Fibroblast of mammary gland (primary cell): ENCODE measurements around the gene NDC80.
A peak's percentile ranks its signal among the peaks of the same experiment; 100 is the strongest.

Experiments
- DNase-seq: peaks from one replicate; pipeline ENCODE4 v3.0.0-alpha.2; 2010; ENCODE audit warnings: low read depth
- H3K4me3 ChIP-seq: 2 replicates; pipeline ENCODE4 v1.5.1; 2011; ENCODE audit warnings: low read depth, mild to moderate bottlenecking, low read length, moderate library complexity; ENCODE audit not compliant: control insufficient read depth
- TF ChIP-seq, protein P1 (sequence below): conservative IDR thresholded peaks from 2 replicates; pipeline ENCODE4 v1.5.1; 2011; ENCODE audit warnings: low read depth, low read length, inconsistent platforms; ENCODE audit not compliant: control insufficient read depth, insufficient read depth

NDC80 gene

GRCh38 chr18:2609604-2610003 lies 38.2 kb downstream of the NDC80 start:
- TF ChIP-seq, protein P1, sequence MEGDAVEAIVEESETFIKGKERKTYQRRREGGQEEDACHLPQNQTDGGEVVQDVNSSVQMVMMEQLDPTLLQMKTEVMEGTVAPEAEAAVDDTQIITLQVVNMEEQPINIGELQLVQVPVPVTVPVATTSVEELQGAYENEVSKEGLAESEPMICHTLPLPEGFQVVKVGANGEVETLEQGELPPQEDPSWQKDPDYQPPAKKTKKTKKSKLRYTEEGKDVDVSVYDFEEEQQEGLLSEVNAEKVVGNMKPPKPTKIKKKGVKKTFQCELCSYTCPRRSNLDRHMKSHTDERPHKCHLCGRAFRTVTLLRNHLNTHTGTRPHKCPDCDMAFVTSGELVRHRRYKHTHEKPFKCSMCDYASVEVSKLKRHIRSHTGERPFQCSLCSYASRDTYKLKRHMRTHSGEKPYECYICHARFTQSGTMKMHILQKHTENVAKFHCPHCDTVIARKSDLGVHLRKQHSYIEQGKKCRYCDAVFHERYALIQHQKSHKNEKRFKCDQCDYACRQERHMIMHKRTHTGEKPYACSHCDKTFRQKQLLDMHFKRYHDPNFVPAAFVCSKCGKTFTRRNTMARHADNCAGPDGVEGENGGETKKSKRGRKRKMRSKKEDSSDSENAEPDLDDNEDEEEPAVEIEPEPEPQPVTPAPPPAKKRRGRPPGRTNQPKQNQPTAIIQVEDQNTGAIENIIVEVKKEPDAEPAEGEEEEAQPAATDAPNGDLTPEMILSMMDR, result no peak
- no peak overlapping the region for H3K4me3 ChIP-seq
- DNase-seq, result no peak

DNA sequence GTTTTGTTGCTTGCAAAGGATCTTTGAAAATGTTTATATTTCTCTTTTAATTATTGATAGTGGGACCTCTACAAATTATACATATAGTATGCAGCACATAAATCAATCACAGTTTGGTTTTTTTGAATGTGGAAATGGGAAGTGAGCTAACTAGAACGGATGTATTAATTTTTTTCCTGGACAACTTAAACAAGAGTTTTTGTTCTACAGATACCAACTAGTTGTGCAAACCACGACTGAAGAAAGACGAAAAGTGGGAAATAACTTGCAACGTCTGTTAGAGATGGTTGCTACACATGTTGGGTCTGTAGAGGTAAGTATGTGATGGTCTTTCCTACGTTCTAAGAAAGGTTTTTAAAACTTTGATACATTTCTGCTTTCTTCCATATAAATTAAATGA lies 39.2 kb downstream of the NDC80 start:
- TF ChIP-seq, protein P1, result no peak
- no peak for DNase-seq
- H3K4me3 ChIP-seq, result no peak overlapping the region

- TF ChIP-seq, protein P1, result no peak
- no peak for DNase-seq
- H3K4me3 ChIP-seq, result no peak overlapping the region
These were observed 41.6 kb downstream of the NDC80 start for GRCh38 chr18:2612996-2613395.

GRCh38 chr18:2617401-2617998 lies 46.1 kb downstream of the NDC80 start:
- no peak for DNase-seq
- no peak overlapping the region for H3K4me3 ChIP-seq
- TF ChIP-seq, protein P1, result no peak

DNA sequence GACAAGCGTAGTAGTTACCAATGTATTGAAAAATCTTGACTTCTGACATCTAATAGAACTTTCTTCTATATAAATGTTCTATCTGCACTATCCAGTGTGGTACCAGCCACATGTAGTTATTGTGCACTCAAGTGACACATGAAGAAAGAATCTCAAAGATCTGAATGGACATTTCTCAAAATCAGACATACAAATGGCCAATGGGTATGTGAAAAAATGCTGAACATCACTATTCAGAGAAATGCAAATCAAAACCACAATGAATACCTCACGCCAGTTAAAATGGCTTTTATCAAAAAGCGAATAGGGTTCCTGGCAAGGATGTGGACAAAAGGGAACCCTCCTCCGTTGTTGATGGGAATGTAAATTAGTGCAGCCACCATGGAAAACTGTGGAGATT lies 46.7 kb downstream of the NDC80 start:
- TF ChIP-seq, protein P1, result no peak
- no peak overlapping the region for H3K4me3 ChIP-seq
- no peak for DNase-seq

DNA sequence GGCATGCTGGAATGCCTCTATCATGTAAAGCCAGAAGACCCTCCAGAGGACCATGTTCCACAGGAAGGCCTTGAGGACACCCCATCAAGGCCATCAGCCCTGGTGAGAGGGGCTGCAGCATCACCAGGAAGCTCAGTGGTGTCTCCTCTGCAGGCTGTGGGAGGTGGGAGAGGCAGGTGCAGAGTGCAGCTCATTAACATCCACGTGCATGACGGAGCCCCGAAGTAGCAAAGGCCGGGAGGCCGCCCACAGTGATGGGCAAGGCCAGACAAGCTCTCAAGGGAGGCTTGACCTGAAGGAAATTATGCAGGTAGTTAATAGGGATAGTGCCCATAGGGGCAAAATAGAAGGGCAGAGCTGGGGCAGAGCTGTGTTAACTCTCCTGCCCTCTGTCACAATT lies 53.9 kb downstream of the NDC80 start:
- TF ChIP-seq, protein P1, result no peak
- no peak overlapping the region for H3K4me3 ChIP-seq
- no peak for DNase-seq

DNA sequence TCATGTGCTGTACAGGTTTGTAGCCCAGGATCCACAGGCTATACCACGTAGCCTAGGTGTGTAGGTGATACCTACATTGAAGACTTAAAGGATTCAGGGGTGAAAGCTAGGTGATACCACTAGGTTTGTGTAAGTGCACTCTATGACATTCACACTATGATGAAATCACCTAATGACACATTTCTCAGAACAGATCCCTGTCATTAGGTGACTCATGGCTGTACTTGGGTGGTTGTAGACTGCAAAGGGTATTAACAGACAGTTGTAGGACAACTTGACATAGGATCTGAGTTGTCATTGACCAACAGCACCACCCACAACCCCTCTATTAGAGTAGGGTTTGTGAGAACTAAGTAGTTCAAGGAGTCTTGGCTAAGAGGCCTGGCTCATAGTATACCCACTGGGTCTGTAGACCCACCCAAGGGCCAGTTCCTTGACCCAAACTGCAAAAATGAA lies 56.5 kb downstream of the NDC80 start:
- H3K4me3 ChIP-seq, result no peak overlapping the region
- TF ChIP-seq, protein P1, result no peak
- peak; percentile 61 for DNase-seq
